ENCODE results near the gene ATP6V1G3.

- TF ChIP-seq ZNF274 (IDR thresholded peaks at IDR 0.05; ENCODE audit: low read length) = no peak
- no peak for TF ChIP-seq ZNF274 (tag by site-specific recombination; IDR thresholded peaks at IDR 0.05; ENCODE audit: borderline replicate concordance)
- TF ChIP-seq CTCF (tag by site-specific recombination; IDR thresholded peaks at IDR 0.05) = no peak
- TF ChIP-seq, protein P1, sequence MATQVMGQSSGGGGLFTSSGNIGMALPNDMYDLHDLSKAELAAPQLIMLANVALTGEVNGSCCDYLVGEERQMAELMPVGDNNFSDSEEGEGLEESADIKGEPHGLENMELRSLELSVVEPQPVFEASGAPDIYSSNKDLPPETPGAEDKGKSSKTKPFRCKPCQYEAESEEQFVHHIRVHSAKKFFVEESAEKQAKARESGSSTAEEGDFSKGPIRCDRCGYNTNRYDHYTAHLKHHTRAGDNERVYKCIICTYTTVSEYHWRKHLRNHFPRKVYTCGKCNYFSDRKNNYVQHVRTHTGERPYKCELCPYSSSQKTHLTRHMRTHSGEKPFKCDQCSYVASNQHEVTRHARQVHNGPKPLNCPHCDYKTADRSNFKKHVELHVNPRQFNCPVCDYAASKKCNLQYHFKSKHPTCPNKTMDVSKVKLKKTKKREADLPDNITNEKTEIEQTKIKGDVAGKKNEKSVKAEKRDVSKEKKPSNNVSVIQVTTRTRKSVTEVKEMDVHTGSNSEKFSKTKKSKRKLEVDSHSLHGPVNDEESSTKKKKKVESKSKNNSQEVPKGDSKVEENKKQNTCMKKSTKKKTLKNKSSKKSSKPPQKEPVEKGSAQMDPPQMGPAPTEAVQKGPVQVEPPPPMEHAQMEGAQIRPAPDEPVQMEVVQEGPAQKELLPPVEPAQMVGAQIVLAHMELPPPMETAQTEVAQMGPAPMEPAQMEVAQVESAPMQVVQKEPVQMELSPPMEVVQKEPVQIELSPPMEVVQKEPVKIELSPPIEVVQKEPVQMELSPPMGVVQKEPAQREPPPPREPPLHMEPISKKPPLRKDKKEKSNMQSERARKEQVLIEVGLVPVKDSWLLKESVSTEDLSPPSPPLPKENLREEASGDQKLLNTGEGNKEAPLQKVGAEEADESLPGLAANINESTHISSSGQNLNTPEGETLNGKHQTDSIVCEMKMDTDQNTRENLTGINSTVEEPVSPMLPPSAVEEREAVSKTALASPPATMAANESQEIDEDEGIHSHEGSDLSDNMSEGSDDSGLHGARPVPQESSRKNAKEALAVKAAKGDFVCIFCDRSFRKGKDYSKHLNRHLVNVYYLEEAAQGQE (tag by site-specific recombination; IDR thresholded peaks at IDR 0.05) = no peak
- TF ChIP-seq KLF10 (tag by site-specific recombination; IDR thresholded peaks at IDR 0.05) = no peak
- no peak for TF ChIP-seq ZIC2 (tag by site-specific recombination; IDR thresholded peaks at IDR 0.05)
- no peak for TF ChIP-seq ZNF449 (tag by site-specific recombination; IDR thresholded peaks at IDR 0.05)
- no peak for TF ChIP-seq ZNF16 (tag by site-specific recombination; IDR thresholded peaks at IDR 0.05; ENCODE audit: low read depth)
- no peak for TF ChIP-seq ZNF311 (tag by site-specific recombination; IDR thresholded peaks at IDR 0.05; ENCODE audit: borderline replicate concordance)
- TF ChIP-seq PRDM6 (tag by site-specific recombination; IDR thresholded peaks at IDR 0.05) = no peak
- no peak for TF ChIP-seq ZBTB10 (tag by site-specific recombination; IDR thresholded peaks at IDR 0.05)
- TF ChIP-seq, protein P2, sequence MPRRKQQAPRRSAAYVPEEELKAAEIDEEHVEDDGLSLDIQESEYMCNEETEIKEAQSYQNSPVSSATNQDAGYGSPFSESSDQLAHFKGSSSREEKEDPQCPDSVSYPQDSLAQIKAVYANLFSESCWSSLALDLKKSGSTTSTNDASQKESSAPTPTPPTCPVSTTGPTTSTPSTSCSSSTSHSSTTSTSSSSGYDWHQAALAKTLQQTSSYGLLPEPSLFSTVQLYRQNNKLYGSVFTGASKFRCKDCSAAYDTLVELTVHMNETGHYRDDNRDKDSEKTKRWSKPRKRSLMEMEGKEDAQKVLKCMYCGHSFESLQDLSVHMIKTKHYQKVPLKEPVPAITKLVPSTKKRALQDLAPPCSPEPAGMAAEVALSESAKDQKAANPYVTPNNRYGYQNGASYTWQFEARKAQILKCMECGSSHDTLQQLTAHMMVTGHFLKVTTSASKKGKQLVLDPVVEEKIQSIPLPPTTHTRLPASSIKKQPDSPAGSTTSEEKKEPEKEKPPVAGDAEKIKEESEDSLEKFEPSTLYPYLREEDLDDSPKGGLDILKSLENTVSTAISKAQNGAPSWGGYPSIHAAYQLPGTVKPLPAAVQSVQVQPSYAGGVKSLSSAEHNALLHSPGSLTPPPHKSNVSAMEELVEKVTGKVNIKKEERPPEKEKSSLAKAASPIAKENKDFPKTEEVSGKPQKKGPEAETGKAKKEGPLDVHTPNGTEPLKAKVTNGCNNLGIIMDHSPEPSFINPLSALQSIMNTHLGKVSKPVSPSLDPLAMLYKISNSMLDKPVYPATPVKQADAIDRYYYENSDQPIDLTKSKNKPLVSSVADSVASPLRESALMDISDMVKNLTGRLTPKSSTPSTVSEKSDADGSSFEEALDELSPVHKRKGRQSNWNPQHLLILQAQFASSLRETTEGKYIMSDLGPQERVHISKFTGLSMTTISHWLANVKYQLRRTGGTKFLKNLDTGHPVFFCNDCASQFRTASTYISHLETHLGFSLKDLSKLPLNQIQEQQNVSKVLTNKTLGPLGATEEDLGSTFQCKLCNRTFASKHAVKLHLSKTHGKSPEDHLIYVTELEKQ (tag by site-specific recombination; IDR thresholded peaks at IDR 0.05; ENCODE audit: borderline replicate concordance) = no peak
- TF ChIP-seq REPIN1 (tag by site-specific recombination; IDR thresholded peaks at IDR 0.05; ENCODE audit: low read depth) = no peak
- TF ChIP-seq, protein P3, sequence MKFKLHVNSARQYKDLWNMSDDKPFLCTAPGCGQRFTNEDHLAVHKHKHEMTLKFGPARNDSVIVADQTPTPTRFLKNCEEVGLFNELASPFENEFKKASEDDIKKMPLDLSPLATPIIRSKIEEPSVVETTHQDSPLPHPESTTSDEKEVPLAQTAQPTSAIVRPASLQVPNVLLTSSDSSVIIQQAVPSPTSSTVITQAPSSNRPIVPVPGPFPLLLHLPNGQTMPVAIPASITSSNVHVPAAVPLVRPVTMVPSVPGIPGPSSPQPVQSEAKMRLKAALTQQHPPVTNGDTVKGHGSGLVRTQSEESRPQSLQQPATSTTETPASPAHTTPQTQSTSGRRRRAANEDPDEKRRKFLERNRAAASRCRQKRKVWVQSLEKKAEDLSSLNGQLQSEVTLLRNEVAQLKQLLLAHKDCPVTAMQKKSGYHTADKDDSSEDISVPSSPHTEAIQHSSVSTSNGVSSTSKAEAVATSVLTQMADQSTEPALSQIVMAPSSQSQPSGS (tag by site-specific recombination; IDR thresholded peaks at IDR 0.05; ENCODE audit: low read depth) = no peak
Observed at GRCh38 chr1:198560161-198560560, 19.7 kb upstream of the ATP6V1G3 start.

Measured in HEK293 (cell line).